ENCODE data around the gene ANKRD60. TPM values are rescaled to one million over a fixed set of nuclear protein-coding genes. Genes with fewer than 3 reads are reported as not detected.

The ANKRD60 gene
- total RNA-seq, 4 donors from 2014 or later: not detected

DNA sequence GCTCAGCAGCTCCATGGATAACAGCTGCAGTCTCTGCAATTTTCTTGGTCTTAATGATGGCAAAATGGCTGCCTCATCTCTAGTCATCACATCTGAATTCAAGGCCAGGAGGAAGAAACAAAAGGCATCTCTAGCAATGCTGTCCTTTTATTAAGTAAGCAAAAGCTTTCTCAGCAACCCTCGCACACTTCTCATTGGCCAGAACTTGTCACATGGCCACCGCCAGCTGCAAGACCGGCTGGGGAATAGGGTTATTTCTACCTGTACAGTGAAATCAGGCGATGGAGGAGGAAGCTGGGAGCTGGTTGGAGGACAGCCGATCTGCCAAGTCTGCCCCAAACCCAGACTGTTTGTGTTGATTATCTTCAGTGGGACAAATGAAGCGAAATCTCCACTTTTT, 33.4 kb downstream of the ANKRD60 start:
- TF ChIP-seq, protein P1, sequence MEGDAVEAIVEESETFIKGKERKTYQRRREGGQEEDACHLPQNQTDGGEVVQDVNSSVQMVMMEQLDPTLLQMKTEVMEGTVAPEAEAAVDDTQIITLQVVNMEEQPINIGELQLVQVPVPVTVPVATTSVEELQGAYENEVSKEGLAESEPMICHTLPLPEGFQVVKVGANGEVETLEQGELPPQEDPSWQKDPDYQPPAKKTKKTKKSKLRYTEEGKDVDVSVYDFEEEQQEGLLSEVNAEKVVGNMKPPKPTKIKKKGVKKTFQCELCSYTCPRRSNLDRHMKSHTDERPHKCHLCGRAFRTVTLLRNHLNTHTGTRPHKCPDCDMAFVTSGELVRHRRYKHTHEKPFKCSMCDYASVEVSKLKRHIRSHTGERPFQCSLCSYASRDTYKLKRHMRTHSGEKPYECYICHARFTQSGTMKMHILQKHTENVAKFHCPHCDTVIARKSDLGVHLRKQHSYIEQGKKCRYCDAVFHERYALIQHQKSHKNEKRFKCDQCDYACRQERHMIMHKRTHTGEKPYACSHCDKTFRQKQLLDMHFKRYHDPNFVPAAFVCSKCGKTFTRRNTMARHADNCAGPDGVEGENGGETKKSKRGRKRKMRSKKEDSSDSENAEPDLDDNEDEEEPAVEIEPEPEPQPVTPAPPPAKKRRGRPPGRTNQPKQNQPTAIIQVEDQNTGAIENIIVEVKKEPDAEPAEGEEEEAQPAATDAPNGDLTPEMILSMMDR (IDR thresholded peaks at IDR 0.05): no peak
- WGBS, 2 donors (ENCODE audit: low coverage in 1 of 2): 75 to 92% methylated on average over 1 to 6 of the region's 6 CpGs
- in situ Hi-C loops (cut with MboI; ENCODE audit: low pct_ligation_motif_present in 1 of 4, low pct_unique_long_range_greater_than_20kb in 1 of 4, low sequenced_read_pairs in 3 of 4): no loop called here

DNA sequence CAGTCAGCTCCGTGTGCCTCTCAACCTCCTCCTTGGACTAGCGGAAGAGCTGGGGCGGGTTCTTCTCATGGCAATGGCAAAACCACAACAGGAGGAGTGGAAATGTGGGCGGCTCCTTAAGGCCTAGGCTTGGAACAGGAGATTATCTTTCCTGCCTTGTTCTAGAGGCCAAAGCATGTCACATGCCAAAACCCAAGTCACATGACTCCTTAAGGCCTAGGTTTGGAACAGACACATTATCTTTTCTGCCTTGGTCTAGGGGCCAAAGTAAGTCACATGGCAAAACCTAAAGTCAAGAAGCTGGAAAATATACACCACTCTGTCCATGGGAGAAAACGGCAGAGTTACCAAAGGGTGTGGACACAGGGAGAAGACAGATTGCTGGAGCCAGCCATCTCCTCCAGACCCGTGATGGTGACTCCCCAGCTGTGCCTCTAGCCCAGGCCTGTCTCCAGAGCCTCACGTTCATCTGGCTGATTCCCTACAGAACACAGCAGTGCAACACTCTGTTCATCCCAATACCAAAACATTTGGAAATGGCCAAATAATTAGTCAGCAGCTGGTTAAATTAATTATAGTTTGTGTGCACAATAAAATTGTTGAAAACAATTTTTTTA, 34.2 kb downstream of the ANKRD60 start:
- Histone ChIP-seq H3K27ac (no peak overlapping the region), H3K27me3 (no peaks in the 10 kb centered on the region), H3K36me3 (no peaks in the 10 kb centered on the region), H3K4me1 (no peaks in the 10 kb centered on the region), H3K4me3 (no peak overlapping the region), H3K9me3 (no peaks in the 10 kb centered on the region)
- WGBS, 2 donors (ENCODE audit: low coverage in 1 of 2): 81% methylated on average over 7 of the region's 7 CpGs; no CpG with 5 or more reads in 1 of the 2 donors
- DNase-seq: no peak
- TF ChIP-seq POLR2A (IDR thresholded peaks at IDR 0.05) (no peak), POLR2AphosphoS5 (IDR thresholded peaks at IDR 0.05) (no peak)
- TF ChIP-seq, protein P1 (IDR thresholded peaks at IDR 0.05): no peak
- intact Hi-C loops (cut with DNase I; ENCODE audit: low total_unique reads) (no loop called here), in situ Hi-C loops (cut with MboI; ENCODE audit: low pct_ligation_motif_present in 1 of 4, low pct_unique_long_range_greater_than_20kb in 1 of 4, low sequenced_read_pairs in 3 of 4) (no loop called here)

More for the DNA sequence above, 33.4 kb downstream of the ANKRD60 start:
- H3K4me3 ChIP-seq: no peak overlapping the region
- no peak for DNase-seq
- H3K27me3 ChIP-seq: no peaks in the 10 kb centered on the region
- H3K9me3 ChIP-seq: no peaks in the 10 kb centered on the region
- no peaks in the 10 kb centered on the region for H3K4me1 ChIP-seq
- no peaks in the 10 kb centered on the region for H3K36me3 ChIP-seq
- H3K27ac ChIP-seq: no peak overlapping the region
- intact Hi-C loops (cut with DNase I; ENCODE audit: low total_unique reads): no loop called here

DNA sequence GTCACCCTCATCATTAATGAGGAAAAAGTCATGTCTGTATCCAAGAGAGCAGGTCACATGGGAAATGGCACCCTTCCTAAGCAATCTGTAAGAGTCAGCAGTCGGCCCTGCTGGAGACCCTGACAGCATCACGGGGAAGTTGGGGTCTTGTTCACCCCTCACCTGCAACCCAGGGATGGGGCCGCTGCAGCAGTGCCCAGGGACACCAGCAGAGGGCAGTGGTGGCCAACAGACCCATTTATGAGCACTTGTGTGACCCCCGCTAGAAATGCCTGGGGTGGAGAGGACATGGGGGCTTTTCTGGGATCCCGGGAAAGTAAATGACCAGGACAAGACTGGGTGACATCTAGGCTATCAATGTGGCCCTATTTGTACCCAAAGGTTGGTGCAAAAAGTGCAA, 35.9 kb downstream of the ANKRD60 start:
- TF ChIP-seq, protein P1 (IDR thresholded peaks at IDR 0.05): peak in 4 of 5 experiments; percentile 28 to 46 (median 36)
- TF ChIP-seq EP300 (IDR thresholded peaks at IDR 0.05; ENCODE audit: low read depth): no peak
- no peak for TF ChIP-seq POLR2A (IDR thresholded peaks at IDR 0.05)
- TF ChIP-seq POLR2AphosphoS5 (IDR thresholded peaks at IDR 0.05): no peak
- Histone ChIP-seq H3K4me3 (no peak overlapping the region), H3K4me1 (no peaks in the 10 kb centered on the region), H3K27ac (no peak overlapping the region), H3K36me3 (no peaks in the 10 kb centered on the region), H3K27me3 (no peaks in the 10 kb centered on the region), H3K9me3 (no peaks in the 10 kb centered on the region)
- in situ Hi-C loops (cut with MboI; ENCODE audit: low pct_ligation_motif_present in 1 of 4, low pct_unique_long_range_greater_than_20kb in 1 of 4, low sequenced_read_pairs in 3 of 4) (no loop called here), intact Hi-C loops (cut with DNase I; ENCODE audit: low total_unique reads) (no loop called here)
- DNase-seq: no peak
- WGBS, 2 donors (ENCODE audit: low coverage in 1 of 2): 43 to 60% methylated on average over 1 to 5 of the region's 5 CpGs

DNA sequence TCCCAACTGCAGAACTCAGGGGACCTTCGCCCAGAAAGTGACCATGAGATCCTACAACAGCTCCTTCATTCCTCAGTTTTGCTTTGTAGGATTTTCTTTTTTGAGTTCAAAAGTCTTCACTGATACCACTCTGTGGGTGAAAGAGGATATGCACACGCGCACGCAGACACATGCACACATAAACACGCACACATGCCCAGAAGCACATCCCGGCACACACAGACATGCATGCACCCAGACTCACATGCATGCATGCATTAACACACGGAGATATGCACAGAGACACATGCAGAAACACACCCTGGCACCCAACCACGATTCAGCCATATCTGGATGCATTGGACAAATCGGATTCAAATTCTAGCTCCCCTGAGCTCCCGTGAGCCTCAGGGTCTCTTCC, 36.4 kb downstream of the ANKRD60 start:
- Histone ChIP-seq H3K4me1 (no peaks in the 10 kb centered on the region), H3K36me3 (no peaks in the 10 kb centered on the region), H3K27me3 (no peaks in the 10 kb centered on the region), H3K4me3 (no peak overlapping the region), H3K27ac (no peak overlapping the region), H3K9me3 (no peaks in the 10 kb centered on the region)
- in situ Hi-C loops (cut with MboI; ENCODE audit: low pct_ligation_motif_present in 1 of 4, low pct_unique_long_range_greater_than_20kb in 1 of 4, low sequenced_read_pairs in 3 of 4) (no loop called here), intact Hi-C loops (cut with DNase I; ENCODE audit: low total_unique reads) (no loop called here)
- TF ChIP-seq POLR2AphosphoS5 (IDR thresholded peaks at IDR 0.05) (no peak), EP300 (IDR thresholded peaks at IDR 0.05; ENCODE audit: low read depth) (no peak), POLR2A (IDR thresholded peaks at IDR 0.05) (no peak)
- TF ChIP-seq, protein P1 (IDR thresholded peaks at IDR 0.05): no peak
- WGBS, 2 donors (ENCODE audit: low coverage in 1 of 2): 55 to 76% methylated on average over 4 to 10 of the region's 10 CpGs
- DNase-seq: no peak

Measured in transverse colon (tissue), 4 donors.